ENCODE data around the gene PRKCZ. TPM values are rescaled to one million over a fixed set of nuclear protein-coding genes. Genes with fewer than 3 reads are reported as not detected.
A peak's percentile ranks its signal among the peaks of the same experiment; 100 is the strongest.

The PRKCZ gene
- total and polyA plus RNA-seq, 9 of the 15 experiments (the other 6 are each of a cell fraction or from before 2014, with no cell fraction given): 0.07 to 3.1 (median 1.3) TPM

- no peak for TF ChIP-seq POLR3A (IDR thresholded peaks at IDR 0.05; ENCODE audit: borderline replicate concordance, extremely low read depth, insufficient read depth, insufficient read length)
- no peak for TF ChIP-seq FOXJ2 (tag; IDR thresholded peaks at IDR 0.05)
- no peak for TF ChIP-seq DDX20 (tag; IDR thresholded peaks at IDR 0.05; ENCODE audit: low read depth)
- no peak for TF ChIP-seq CGGBP1 (CRISPR knock-in tag; IDR thresholded peaks at IDR 0.05)
- peak in 1 of 2 experiments; percentile 64; a peak in 2 of 4 replicates for TF ChIP-seq UBTF (IDR thresholded peaks at IDR 0.05; ENCODE audit: borderline replicate concordance in 1 of 2, low read depth in 2 of 2, low read length in 2 of 2)
- TF ChIP-seq ELK3 (CRISPR knock-in tag; IDR thresholded peaks at IDR 0.05): no peak
- no peak for TF ChIP-seq GABPB2 (CRISPR knock-in tag; conservative IDR thresholded peaks at IDR 0.05)
- TF ChIP-seq NUFIP1 (IDR thresholded peaks at IDR 0.05; ENCODE audit: partially characterized antibody): no peak
- TF ChIP-seq ZBTB34 (CRISPR knock-in tag; IDR thresholded peaks at IDR 0.05): no peak
- TF ChIP-seq ZC3H8 (IDR thresholded peaks at IDR 0.05): no peak
- TF ChIP-seq ZNF408 (CRISPR knock-in tag; IDR thresholded peaks at IDR 0.05; ENCODE audit: low read depth): no peak
- TF ChIP-seq USF1 (CRISPR knock-in tag; IDR thresholded peaks at IDR 0.05): no peak
- 0 out of 2 replicates have a peak, but pooled peaks have one; percentile 4 for TF ChIP-seq ZNF740 (CRISPR knock-in tag; IDR thresholded peaks at IDR 0.05)
- TF ChIP-seq ZNF740 (tag; IDR thresholded peaks at IDR 0.05): no peak
- TF ChIP-seq ARHGAP35 (IDR thresholded peaks at IDR 0.05; ENCODE audit: partially characterized antibody): no peak
- TF ChIP-seq NFIC (IDR thresholded peaks at IDR 0.05): peak; percentile 50
- no peak for TF ChIP-seq CREB3 (tag; conservative IDR thresholded peaks at IDR 0.05; ENCODE audit: low read depth)
These were observed 139.5 kb downstream of the PRKCZ start (continued) for GRCh38 chr1:2189459-2190425.
